Spinal cord (tissue), 10 donors: ENCODE measurements around the gene AVL9. TPM values are rescaled to one million over a fixed set of nuclear protein-coding genes. Genes with fewer than 3 reads are reported as not detected.
"Not testable (repeated sequence)": the region's sequence is repeated elsewhere in the genome, so short reads cannot be mapped to it uniquely, and the experiment has no call there.

Experiments used
- DNase-seq, 6 donors: peaks; one replicate each; pipeline versions ENCODE4 v3.0.0 to v3.0.0-alpha.2; 2013 to 2015; ENCODE audit warnings: low spot score in 6 of 6, low read depth in 4 of 6
- H3K27ac ChIP-seq: one replicate; pipeline ENCODE4 v1.5.1; 2013; ENCODE audit warnings: low read depth, low read length, control low read depth
- H3K27me3 ChIP-seq: one replicate; pipeline ENCODE4 v1.6.1; 2013; ENCODE audit warnings: low read length; ENCODE audit not compliant: control insufficient read depth, insufficient read depth
- H3K36me3 ChIP-seq: one replicate; pipeline ENCODE4 v1.6.1; 2013; ENCODE audit warnings: low read length; ENCODE audit not compliant: control insufficient read depth, insufficient read depth
- H3K4me1 ChIP-seq: one replicate; pipeline ENCODE4 v1.6.1; 2013; ENCODE audit warnings: low read length; ENCODE audit not compliant: control insufficient read depth, insufficient read depth
- H3K4me3 ChIP-seq: one replicate; pipeline ENCODE4 v1.5.1; 2013; ENCODE audit warnings: low read depth, low read length, control low read depth
- H3K9me3 ChIP-seq: one replicate; pipeline ENCODE4 v1.6.1; 2013; ENCODE audit warnings: low read length; ENCODE audit not compliant: control insufficient read depth, insufficient read depth
- WGBS: methylation state at CpG from one replicate; pipeline ENCODE4 v1.1.5; 2013; ENCODE audit warnings: missing lambda C conversion rate; ENCODE audit not compliant: insufficient coverage; 5-methylcytosine and 5-hydroxymethylcytosine counted together
- polyA plus RNA-seq, 2 donors: library from polyadenylated mRNA; unstranded; fragments of 120-200 nt; gene quantifications; one replicate each; pipeline ENCODE4 v1.2.1, GENCODE V29; 2013; ENCODE audit not compliant: insufficient read length in 2 of 2
- total RNA-seq, 2 donors: library from RNA; depleted of rRNA in 1 of 2; stranded (reverse); fragments of 120-200 nt in 1 of 2; fragments of >200 nt in 1 of 2; gene quantifications; one replicate each; pipeline versions ENCODE4 v1.2.3 to v1.2.4, GENCODE V29; 2013 to 2014
- donor health status: healthy.

Gene AVL9
- total and polyA plus RNA-seq, 4 donors: 30.4 to 56.8 (median 33.5) TPM

GRCh38 chr7:32490127-32490796 is 5.0 kb upstream of the AVL9 start, which contains the start of gene LSM5:
Gene LSM5 (minus strand): TSS chr7:32490380. CDS start chr7:32490365, 15 bp downstream.
- H3K9me3 ChIP-seq: no peaks in the 10 kb centered on the region
- peaks cover 7% of the 10 kb centered on the region for H3K4me1 ChIP-seq
- peak within 1 kb of the TSS; percentile 85 for H3K4me3 ChIP-seq
- H3K27me3 ChIP-seq: no peaks in the 10 kb centered on the region
- DNase-seq: peak; percentile 87 to 98 (median 91)
- peak within 1 kb of the TSS; percentile 77 for H3K27ac ChIP-seq
- H3K36me3 ChIP-seq: peaks cover 10% of the 10 kb centered on the region
- 0% methylated on average over 27 of the region's 38 CpGs for WGBS

- Histone ChIP-seq H3K4me1 (peaks cover 7% of the 10 kb centered on the region), H3K4me3 (peak overlapping the region; percentile 66), H3K9me3 (no peaks in the 10 kb centered on the region), H3K27ac (peak overlapping the region; percentile 82), H3K36me3 (peaks cover 3% of the 10 kb centered on the region), H3K27me3 (no peaks in the 10 kb centered on the region)
- 0% methylated on average over 3 of the region's 14 CpGs for WGBS
- peak in 1 of 6 donors; percentile 52 for DNase-seq
Observed at GRCh38 chr7:32494946-32495297, 367 bp upstream of the AVL9 start.

- no peaks in the 10 kb centered on the region for H3K9me3 ChIP-seq
- DNase-seq: peak in 2 of 6 donors; percentile 21 to 72
- peak overlapping the region; percentile 93 for H3K4me3 ChIP-seq
- WGBS: no CpG with 5 or more reads among the region's 10 CpGs
- peak overlapping the region; percentile 94 for H3K27ac ChIP-seq
- peaks cover 4% of the 10 kb centered on the region for H3K4me1 ChIP-seq
- no peaks in the 10 kb centered on the region for H3K27me3 ChIP-seq
- H3K36me3 ChIP-seq: peaks cover 3% of the 10 kb centered on the region
Observed at GRCh38 chr7:32496052-32496813, 944 bp downstream of the AVL9 start.

- H3K9me3 ChIP-seq, H3K36me3 ChIP-seq, H3K27me3 ChIP-seq, H3K4me1 ChIP-seq, H3K4me3 ChIP-seq, DNase-seq, H3K27ac ChIP-seq: not testable (repeated sequence)
- no CpG with 5 or more reads among the region's 2 CpGs for WGBS
Observed at GRCh38 chr7:32499755-32500154, 4.5 kb downstream of the AVL9 start.

- H3K27ac ChIP-seq, DNase-seq, H3K4me3 ChIP-seq, H3K27me3 ChIP-seq, H3K4me1 ChIP-seq, H3K9me3 ChIP-seq, H3K36me3 ChIP-seq: not testable (repeated sequence)
- no CpG with 5 or more reads among the region's 1 CpG for WGBS
Observed at GRCh38 chr7:32500216-32500615, 4.9 kb downstream of the AVL9 start.

- Histone ChIP-seq H3K9me3 (no peaks in the 10 kb centered on the region), H3K4me1 (peaks cover 9% of the 10 kb centered on the region), H3K36me3 (peaks cover 5% of the 10 kb centered on the region), H3K27me3 (no peaks in the 10 kb centered on the region), H3K27ac (peak overlapping the region; percentile 58), H3K4me3 (no peak overlapping the region)
- DNase-seq: no peak
- no CpG with 5 or more reads among the region's 1 CpG for WGBS
Observed at GRCh38 chr7:32500922-32501341, 5.6 kb downstream of the AVL9 start.

- Histone ChIP-seq H3K4me1 (peaks cover 9% of the 10 kb centered on the region), H3K36me3 (peaks cover 5% of the 10 kb centered on the region), H3K9me3 (no peaks in the 10 kb centered on the region), H3K27me3 (no peaks in the 10 kb centered on the region), H3K4me3 (no peak overlapping the region), H3K27ac (peak overlapping the region; percentile 58)
- no peak for DNase-seq
- WGBS: 80% methylated on average over 1 of the region's 1 CpG
Observed at GRCh38 chr7:32501522-32501921, 6.2 kb downstream of the AVL9 start.

GRCh38 chr7:32502728-32503127 is 7.4 kb downstream of the AVL9 start:
- WGBS: no CpG with 5 or more reads among the region's 4 CpGs
- no peak for DNase-seq
- H3K27ac ChIP-seq: no peak overlapping the region
- H3K4me3 ChIP-seq: no peak overlapping the region
- H3K27me3 ChIP-seq: no peaks in the 10 kb centered on the region
- H3K36me3 ChIP-seq: peaks cover 4% of the 10 kb centered on the region
- H3K9me3 ChIP-seq: no peaks in the 10 kb centered on the region
- H3K4me1 ChIP-seq: peaks cover 5% of the 10 kb centered on the region

GRCh38 chr7:32506266-32507054 is 11.2 kb downstream of the AVL9 start:
- peaks cover 2% of the 10 kb centered on the region for H3K36me3 ChIP-seq
- no peak overlapping the region for H3K27ac ChIP-seq
- H3K9me3 ChIP-seq: no peaks in the 10 kb centered on the region
- no peak for DNase-seq
- peaks cover 5% of the 10 kb centered on the region for H3K4me1 ChIP-seq
- WGBS: 88% methylated on average over 3 of the region's 5 CpGs
- no peaks in the 10 kb centered on the region for H3K27me3 ChIP-seq
- H3K4me3 ChIP-seq: no peak overlapping the region
